CD4-positive, alpha-beta T cell treated with Interferon alpha-2 for 1 hour (primary cell): ENCODE data around the gene BAIAP2L2.
"Not testable (repeated sequence)": the region's sequence is repeated elsewhere in the genome, so short reads cannot be mapped to it uniquely, and the experiment has no call there.

Experiments used
- DNase-seq, 2 donors: peaks; one replicate each; pipeline ENCODE4 v3.0.0-alpha.2; 2020 to 2022

The BAIAP2L2 gene

DNA sequence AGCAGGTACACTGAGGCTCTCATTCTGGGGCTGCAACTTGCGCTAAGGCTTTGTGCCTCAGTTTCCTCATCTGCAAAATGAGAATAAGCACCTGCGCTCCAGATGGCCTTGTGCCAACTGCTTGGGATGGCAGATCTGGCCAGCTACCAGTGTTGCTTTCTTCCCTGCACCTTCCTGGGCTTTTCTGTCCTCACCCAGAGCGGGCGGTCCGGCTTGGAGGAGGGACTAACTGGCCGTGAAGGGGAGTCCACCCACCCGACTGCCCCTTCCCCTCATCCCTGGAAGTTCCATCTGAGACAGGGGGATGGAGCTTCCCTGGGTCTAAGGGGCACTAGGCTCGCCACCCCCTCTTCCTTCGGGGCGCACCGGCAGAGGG lies 30.0 kb downstream of the BAIAP2L2 start:
- DNase-seq: no peak

- no peak for DNase-seq
These were observed 30.7 kb downstream of the BAIAP2L2 start for GRCh38 chr22:38079804-38080203.

- not testable (repeated sequence) for DNase-seq
These were observed 31.3 kb downstream of the BAIAP2L2 start for GRCh38 chr22:38079208-38079607.

GRCh38 chr22:38078046-38078840 lies 32.2 kb downstream of the BAIAP2L2 start:
- no peak for DNase-seq

GRCh38 chr22:38077595-38077994 lies 32.9 kb downstream of the BAIAP2L2 start:
- no peak for DNase-seq

DNA sequence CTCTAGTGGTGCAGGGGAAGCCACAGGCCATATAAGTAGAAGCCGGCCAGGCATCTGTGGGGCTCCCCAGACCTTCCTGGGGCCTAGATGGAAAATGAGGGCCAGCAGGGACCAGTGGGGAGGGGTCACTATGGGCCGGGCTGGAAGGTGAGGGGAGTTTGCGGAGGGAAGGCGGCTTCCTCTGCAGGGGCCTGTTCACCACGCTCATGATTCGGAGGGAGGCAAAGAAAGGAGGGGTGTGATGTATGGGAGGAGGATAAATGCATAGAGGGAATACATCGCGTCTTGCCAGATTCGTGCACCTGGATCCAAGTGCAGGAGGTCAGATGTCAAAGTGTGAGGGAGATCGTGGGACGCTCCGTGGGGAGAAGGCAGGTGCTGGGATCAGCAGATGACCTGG lies 33.4 kb downstream of the BAIAP2L2 start:
- DNase-seq: no peak

- DNase-seq: no peak
These were observed 34.5 kb downstream of the BAIAP2L2 start for GRCh38 chr22:38075961-38076360.

- no peak for DNase-seq
These were observed 35.2 kb downstream of the BAIAP2L2 start for GRCh38 chr22:38075105-38075825.

GRCh38 chr22:38074181-38075104 lies 36.0 kb downstream of the BAIAP2L2 start:
- no peak for DNase-seq

DNA sequence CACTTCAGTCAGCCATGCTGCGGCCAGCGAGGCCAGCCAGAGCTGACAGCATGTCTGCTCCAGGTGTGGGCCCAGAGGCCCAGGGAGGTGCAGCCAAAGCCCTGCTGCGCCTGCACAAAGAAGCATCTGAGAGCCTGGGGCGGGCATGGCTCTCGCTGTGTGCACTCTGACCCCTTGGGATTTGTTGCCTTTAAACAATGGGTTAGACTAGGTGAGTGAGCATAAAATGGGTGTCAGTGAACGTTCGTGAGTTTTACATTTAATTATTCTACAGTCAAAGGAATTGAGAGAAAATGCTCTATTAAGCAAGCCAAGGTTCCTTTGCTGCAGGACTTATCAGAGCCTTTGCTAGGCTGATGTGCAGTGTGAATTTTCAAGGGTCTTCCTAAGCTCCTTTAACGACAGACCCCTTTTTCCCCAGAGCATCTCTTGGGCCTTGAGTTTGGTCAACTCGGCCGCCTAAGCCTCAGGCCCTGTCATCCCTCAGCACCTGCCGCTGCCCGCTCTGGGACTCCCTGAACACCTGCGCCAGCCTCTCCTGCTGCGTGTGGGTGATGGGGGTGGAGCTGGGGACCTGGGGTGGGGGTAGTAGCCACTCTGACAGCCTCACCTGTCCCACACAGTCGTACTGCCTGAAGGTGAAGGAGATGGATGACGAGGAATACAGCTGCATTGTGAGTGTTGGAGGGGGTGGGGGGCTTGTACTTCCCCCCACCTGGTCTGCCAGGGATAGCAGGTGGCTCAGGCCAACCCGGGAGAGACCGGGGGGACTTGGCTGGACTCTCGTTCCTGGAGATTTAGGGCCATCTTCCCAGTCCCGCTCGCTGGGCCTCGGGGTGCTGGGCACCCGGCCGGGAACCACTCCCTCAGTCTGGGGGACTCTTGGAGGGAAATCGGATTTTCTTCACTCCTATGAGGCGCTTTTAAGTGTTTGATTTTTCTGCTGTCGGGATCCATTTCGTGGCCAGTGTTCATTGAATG lies 37.0 kb downstream of the BAIAP2L2 start:
- no peak for DNase-seq

DNA sequence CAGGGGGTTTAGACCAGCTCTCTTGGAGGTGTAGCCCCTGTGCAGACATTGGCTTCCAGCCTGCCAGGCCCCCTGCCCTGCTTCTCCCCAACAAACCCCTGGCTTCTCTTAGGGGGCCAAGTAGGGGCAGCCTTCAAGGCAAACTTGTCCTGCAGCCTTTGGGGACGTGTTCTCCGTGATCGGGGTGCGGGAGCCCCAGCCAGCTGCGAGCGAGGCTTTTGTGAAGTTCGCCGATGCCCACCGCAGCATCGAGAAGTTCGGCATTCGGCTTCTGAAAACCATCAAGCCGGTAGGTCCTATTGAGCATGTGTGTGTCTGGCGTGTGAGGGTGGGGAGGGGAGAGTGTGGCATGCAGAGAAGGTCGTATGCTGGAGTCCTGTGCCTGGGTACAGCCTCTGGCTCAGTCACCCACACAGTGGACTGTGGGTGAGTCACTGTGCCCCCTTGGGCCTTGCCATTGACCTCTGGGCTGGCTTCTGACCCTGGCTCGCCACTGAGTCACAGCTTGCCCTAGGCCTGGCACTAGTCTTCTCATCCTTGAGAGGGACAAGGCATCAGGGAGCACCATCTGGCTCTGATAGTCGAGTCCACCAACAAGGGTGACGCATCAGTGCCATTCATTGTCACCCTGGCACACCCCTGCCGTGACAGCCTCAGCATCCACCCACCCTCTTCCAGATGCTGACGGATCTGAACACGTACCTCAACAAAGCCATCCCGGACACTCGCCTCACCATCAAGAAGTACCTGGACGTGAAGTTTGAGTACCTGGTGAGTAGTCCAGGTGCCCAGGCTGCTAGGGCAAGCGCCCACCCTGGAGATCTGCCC lies 37.9 kb downstream of the BAIAP2L2 start:
- DNase-seq: no peak

GRCh38 chr22:38071421-38072321 lies 38.8 kb downstream of the BAIAP2L2 start:
- no peak for DNase-seq

- no peak for DNase-seq
These were observed 40.1 kb downstream of the BAIAP2L2 start for GRCh38 chr22:38070250-38070921.

DNA sequence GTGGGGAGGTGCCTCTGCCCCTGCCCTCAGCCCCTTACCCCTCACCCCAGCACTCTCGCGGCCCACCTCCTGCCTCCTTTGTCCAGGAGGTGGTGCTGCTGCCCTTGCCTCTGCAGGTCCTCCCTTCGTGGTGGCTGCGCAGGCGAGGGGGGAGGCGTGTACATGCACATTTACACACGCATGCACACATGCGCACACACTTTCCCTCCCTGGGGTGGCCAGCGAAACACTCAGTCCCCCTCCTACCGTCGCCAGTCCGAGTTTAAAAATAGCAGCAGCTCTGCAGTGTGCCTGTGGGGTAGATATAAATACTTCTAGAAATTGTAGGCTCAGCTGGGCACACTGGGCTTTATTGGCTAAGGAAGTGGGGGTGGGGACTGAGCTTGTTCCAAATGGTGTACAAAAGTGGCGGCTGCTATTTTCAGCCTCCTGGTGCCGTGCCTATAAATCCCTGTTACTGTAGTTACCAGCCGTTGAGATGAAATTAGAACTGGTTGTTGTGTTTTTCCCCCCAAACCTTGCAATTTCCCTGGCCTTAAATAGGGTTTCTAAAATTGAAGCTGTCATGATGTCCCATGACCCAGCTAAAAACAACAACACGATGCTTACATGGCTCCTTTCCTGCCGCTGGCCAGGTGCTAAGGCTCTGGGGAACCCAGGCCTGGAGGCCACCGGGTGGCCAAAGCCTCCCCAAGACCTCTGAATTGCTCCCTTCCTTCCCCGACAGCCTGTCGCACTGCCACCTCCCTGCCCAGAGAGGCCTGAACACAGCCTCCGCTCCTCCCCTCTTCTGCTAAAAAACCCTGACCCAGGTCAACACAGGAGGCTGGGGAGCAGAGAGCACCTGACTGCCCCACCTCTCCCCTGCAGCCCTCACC lies 40.9 kb downstream of the BAIAP2L2 start:
- DNase-seq: no peak

DNA sequence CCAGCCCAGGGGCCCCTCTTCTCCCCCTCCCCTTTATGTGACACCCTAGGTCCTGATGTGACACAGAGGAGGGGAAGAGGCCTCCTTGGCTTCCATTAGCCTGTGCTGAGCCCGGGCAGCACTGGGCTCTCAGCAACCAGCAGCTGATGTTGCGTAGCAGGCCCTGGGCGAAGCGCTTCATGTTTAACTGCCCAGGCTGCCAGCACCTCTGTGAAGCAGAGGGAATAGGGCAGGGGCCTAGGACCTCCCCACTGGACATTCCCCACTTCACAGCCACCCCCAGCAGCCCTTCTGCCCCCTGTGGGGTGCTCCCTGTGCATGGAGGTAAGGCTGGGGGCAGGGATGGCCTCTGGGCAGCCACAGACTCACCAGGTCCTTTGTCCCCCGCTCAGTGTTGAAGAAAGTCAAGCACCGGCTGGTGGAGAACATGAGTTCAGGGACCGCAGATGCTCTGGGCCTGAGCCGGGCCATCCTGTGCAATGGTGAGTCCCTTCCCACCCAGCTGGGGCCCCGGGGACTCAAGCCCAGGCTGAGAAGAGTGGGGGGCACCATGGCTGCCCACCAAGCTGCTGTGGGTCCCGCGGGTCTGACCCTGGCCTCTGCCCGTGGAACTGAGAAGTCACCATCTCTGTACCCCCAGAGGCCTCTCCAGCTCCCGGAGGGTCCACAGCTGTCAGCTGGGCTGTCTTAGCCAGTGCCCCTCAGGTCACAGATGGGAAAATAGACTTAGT lies 41.7 kb downstream of the BAIAP2L2 start:
- DNase-seq: no peak

GRCh38 chr22:38067761-38068360 lies 42.6 kb downstream of the BAIAP2L2 start:
- DNase-seq: no peak

DNA sequence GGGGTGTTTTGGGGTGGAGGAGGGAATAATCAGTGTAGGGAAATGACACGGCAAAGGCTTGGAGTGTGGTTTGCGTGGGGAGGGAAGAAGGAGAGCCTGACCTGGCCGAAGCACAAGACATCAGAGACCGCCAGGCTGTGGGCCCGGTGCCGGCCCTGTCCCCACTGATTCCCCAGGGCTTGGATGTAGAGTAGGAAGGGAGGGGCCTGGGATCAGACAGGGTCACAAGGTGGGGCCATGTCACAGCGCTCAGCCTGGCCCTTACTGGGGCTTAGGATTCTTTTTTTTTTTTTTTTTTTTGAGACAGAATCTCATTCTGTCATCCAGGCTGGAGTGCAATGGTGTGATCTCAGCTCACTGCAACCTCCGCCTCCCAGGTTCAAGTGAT lies 43.5 kb downstream of the BAIAP2L2 start:
- DNase-seq: no peak
